ENCODE data around the gene STARD7.

STARD7 gene

DNA sequence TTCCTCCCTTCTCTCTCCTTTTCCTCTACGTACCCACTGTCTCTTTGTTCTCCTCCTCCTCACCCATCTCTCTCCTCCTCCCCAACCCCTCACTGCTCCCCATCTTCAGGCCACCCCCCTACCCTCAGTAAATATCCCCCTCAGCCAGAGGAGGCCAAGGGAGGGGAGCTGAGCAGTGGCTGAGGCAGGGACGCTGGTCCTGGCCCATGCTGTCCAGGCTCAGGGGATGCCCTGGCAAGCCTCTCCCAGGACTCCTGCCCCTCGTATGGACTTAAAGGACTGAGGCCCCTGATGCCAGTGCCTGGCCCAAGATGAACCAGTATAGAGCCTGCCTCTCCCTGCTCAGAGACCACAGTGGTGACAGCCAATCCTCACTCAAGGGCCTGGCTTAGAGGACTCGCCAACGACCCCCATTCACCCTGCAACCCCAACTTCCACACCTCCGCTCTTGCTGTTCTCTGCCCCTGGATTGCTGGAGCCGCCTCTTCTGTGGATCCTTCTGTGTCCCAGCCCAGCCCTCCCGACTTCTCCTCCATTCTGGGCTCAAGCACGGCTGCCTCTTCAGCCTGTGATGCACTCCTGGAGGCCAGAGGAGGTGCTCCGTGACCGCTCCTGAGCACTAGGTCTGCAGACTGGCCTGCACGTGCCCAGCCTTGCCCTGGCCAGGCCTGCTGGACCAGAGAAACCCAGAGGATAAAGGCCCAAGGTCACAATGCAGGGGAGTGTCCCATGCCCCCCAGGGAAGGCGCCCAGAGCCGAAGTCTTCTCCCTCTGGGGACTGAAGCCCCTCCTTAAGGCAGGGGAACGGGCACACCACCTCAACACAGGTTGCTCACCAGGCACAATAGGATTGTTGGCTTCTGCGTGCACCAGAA is 53.9 kb downstream of the STARD7 start:
- ATAC-seq (no peak), DNase-seq (ENCODE audit: low spot score in 2 of 2) (no peak)
- Mint-ChIP-seq H3K27ac (peak overlapping the region; percentile 96), H3K4me1 (peaks cover 93% of the 10 kb centered on the region), H3K4me3 (no peak overlapping the region), H3K9me3 (no peaks in the 10 kb centered on the region), H3K36me3 (peaks cover 14% of the 10 kb centered on the region)

DNA sequence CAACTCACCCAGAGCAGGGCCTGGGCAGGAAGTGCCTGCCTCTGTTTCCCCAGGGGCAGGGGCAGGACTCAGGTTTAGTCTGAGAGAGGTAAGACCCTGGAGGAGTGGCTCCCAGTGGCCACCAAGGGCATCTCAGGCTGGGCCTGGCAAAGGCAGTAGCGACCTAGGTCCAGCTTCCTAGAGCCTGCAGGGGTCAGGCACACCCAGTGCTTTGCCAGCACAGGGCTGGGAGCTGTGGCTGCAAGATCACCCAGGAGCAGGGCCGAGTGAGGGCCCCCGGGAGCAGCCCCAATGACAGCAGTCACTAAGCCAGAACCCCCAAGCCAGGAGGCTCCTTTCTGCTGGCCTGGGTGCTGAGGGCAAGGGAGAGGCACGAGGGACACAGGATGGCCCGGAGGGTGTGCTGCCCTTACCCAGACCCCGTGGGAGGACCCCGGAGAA is 54.6 kb downstream of the STARD7 start:
- H3K9me3 Mint-ChIP-seq: no peaks in the 10 kb centered on the region
- DNase-seq (ENCODE audit: low spot score in 2 of 2): no peak
- H3K36me3 Mint-ChIP-seq: peaks cover 9% of the 10 kb centered on the region
- H3K4me3 Mint-ChIP-seq: no peak overlapping the region
- ATAC-seq: no peak
- H3K27ac Mint-ChIP-seq: peak overlapping the region; percentile 80
- H3K4me1 Mint-ChIP-seq: peaks cover 88% of the 10 kb centered on the region

DNA sequence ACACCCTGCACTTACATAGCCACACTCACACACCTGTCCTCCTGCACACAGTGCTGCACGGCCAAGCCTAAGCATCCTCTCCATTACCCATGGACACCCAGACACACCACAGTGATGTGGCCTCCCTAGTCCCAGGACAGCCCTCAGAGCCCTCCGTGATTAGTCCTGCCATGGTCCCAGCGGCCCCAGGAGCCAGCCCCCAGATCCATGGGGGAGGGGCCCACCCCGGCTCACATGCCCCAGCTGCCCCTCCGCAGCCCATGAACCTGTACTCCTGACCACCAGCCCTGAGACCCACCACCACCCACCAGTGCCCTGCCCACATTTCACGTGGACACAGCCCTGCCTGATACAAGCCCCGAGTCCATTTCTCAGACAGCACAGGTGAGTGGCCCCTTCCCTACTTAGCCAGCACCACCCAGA is 55.3 kb downstream of the STARD7 start:
- DNase-seq (ENCODE audit: low spot score in 2 of 2) (no peak), ATAC-seq (no peak)
- no peaks in the 10 kb centered on the region for H3K9me3 Mint-ChIP-seq
- peaks cover 13% of the 10 kb centered on the region for H3K36me3 Mint-ChIP-seq
- H3K27ac Mint-ChIP-seq: peak overlapping the region; percentile 80
- peaks cover 88% of the 10 kb centered on the region for H3K4me1 Mint-ChIP-seq
- no peak overlapping the region for H3K4me3 Mint-ChIP-seq

DNA sequence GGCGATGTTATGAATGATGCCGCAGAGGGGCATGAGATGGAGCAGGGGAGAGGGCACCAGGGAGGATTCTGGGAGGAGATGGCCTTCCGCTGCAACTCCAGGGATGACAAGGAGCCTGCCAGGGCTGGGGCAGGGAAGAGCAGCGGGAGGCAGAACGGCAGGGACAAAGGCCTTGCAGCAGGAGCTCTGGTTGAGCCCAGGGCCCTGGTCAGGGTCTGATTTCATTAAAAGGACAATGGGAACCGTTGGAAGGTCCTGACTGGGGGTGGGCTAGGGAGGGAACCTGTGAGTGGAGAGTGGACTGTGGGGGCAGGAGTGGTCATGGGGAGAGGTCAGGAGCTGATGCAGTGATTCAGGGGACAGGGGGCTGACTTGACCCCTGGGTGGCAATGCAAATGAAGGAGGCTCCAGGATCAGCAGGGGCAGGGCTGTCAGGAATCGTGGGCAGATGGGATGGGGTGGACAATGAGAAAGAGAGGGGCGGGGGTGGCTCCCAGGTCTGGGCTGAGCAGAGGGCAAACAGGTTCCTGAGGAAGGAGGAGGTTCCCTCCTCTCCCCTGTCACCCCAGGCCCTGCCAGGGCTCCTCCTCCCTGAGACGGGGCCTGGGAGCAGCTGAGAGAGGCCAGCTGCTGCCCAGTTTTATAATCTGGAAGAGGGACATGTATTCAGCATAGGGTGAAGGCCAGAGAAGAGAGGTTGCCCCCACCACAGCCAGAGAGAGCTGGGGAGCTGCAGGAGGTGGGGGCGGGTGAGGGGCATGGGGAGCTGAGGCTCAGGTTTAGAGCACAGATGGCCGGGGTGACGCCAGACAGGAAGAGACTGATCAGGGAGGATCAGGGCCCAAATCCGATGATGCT is 56.1 kb downstream of the STARD7 start:
- no peaks in the 10 kb centered on the region for H3K9me3 Mint-ChIP-seq
- ATAC-seq (no peak), DNase-seq (ENCODE audit: low spot score in 2 of 2) (no peak)
- H3K36me3 Mint-ChIP-seq: peaks cover 9% of the 10 kb centered on the region
- H3K4me1 Mint-ChIP-seq: peaks cover 88% of the 10 kb centered on the region
- H3K27ac Mint-ChIP-seq: peak overlapping the region; percentile 80
- H3K4me3 Mint-ChIP-seq: no peak overlapping the region

DNA sequence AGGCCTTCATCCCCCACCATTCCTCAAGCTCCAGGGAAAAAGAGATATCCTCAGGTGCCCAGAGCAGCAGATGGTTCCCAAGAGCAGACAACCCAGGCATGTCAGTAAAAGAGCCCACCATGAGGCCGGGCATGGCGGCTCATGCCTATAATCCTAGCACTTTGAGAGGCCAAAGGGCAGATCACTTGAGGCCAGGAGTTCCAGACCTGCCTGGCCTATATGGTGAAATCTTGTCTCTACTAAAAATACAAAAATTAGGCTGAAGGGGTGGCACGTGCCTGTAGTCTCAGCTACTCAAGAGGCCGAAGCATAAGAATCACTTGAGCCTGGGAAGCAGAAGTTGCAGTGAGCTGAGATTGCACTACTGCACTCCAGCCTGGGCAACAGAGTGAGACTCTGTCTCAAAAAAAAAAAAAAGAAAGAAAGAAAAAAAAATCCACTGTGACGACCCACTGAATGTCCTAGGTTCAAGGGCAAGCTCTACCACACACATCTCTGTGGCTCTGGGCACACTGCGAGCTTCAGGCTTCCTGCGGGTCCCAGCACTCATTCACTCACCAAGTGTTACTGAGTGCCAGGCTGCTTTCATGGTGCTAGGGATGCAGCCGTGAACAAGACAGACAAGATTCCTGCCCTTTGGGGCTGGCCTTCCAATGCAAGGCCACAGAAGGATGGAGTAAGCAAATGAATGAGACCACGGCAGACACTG is 56.9 kb downstream of the STARD7 start:
- DNase-seq (ENCODE audit: low spot score in 2 of 2): no peak
- no peak for ATAC-seq
- Mint-ChIP-seq H3K4me3 (no peak overlapping the region), H3K9me3 (no peaks in the 10 kb centered on the region), H3K36me3 (peaks cover 9% of the 10 kb centered on the region), H3K4me1 (peaks cover 88% of the 10 kb centered on the region), H3K27ac (peak overlapping the region; percentile 84)

DNA sequence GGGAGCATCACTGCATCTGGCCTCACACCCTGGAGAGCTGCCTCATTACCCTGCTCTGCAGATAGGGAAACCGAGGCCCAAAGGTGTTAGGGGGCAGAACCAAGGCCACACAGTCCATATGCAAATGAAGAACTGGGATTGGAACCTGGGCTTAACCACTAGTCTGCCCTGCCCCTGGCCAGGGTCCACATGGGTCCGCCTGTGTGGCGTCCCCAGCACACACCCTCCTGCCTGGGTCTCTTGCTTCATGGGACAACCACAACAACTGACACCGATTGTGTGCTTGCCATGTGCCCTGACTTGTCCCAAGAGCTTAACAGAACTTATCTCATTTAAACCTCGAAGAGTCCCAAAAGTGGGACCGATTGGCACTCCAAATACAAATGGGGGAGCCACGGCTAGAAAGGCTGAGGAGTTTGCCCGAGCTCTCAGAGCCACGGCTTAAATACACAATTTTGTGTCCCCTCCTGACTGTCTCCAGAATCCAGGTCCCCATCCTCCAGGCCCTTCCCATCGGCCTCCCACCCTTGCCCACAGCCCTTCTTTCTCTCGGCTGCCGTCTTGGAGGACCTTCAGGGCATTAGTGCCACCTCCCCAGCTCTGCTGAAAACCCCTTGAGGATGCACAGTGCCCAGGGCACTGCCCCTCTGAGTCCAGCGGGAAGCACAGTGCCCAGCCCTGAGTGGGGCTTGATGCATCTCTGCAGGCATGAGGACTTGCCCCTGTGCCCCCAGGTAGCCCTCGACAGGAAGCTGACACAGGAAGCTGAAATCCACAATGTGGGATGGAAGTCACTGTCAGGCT is 57.6 kb downstream of the STARD7 start:
- Mint-ChIP-seq H3K4me3 (no peak overlapping the region), H3K4me1 (peaks cover 88% of the 10 kb centered on the region), H3K27ac (peak overlapping the region; percentile 84), H3K9me3 (no peaks in the 10 kb centered on the region), H3K36me3 (peaks cover 16% of the 10 kb centered on the region)
- DNase-seq (ENCODE audit: low spot score in 2 of 2) (no peak), ATAC-seq (no peak)

DNA sequence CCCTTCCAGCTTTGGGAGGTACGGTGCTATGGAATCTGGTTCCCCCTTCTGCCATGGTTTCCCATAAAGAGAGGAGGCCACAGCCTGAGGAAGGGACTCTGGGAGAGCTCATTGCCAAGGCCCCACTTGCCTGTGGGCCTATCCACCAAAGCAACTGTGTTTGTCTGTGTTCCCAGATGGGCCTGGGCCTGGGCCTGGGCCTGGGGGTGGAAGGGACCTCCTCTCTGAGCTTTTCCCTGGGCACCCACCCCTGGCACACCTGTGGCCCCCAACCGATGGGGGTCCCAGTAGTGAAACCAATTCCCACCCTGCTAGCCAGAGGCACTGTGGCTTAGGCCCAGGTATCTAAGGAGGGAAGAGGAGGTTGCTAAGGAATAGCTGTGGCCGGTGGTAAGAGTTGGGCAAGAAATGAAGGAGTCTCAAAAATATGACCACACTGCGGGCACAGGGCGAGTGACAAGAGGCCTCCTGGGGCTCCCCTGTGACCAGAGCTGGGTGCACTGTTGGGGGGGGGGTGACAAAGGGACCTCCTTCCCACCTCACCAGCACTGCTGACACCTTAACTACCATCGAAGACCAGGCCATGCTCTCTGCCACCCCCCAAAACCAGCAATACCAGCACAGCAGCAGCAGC is 58.5 kb downstream of the STARD7 start:
- DNase-seq (ENCODE audit: low spot score in 2 of 2) (no peak), ATAC-seq (no peak)
- H3K4me1 Mint-ChIP-seq: peaks cover 85% of the 10 kb centered on the region
- no peak overlapping the region for H3K4me3 Mint-ChIP-seq
- no peaks in the 10 kb centered on the region for H3K9me3 Mint-ChIP-seq
- H3K27ac Mint-ChIP-seq: peak overlapping the region; percentile 84
- peaks cover 25% of the 10 kb centered on the region for H3K36me3 Mint-ChIP-seq

DNA sequence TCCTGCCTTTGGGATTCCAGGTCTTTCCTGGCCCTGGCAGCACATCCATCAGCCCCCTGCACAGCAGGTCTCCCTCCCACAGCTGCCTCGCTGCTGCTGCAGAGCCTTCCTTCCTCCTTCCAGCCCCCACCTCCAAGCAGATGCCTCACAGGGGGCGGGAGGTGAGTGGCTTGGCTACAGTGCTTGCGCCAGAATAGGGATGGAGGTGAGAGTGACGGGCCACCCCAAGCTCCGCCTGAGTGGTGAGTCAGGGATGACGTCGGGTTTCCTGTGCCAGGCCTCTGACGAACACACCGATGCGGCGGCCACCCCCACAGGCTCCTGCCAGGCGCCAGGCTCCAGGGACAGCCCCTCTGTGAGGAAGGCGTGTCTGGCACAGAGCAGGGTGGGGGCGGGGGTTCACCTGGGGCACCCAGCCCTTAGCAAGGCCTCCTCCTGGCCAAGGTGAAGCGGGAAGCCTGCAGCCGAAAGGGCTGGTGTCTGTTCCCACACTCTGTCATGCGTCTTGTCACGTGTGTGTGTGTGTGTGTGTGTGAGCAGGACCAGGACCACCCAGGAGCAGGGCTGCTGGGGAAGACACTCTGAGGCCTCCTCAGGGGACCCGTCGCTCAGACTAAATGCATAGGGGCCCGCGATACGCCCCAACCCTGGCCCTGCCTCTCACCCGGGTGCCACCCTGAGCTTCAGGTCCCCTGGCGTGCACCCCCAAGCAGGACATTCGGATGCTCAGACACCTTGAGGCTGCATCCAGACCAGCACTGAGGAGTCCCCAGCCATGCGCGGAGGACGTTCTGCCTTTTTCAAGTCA is 60.0 kb downstream of the STARD7 start:
- peak; percentile 77 for ATAC-seq
- DNase-seq (ENCODE audit: low spot score in 2 of 2): peak; percentile 83 to 95
- peaks cover 81% of the 10 kb centered on the region for H3K4me1 Mint-ChIP-seq
- H3K9me3 Mint-ChIP-seq: no peaks in the 10 kb centered on the region
- H3K36me3 Mint-ChIP-seq: peaks cover 40% of the 10 kb centered on the region
- H3K27ac Mint-ChIP-seq: peak overlapping the region; percentile 97
- peak overlapping the region; percentile 94 for H3K4me3 Mint-ChIP-seq

DNA sequence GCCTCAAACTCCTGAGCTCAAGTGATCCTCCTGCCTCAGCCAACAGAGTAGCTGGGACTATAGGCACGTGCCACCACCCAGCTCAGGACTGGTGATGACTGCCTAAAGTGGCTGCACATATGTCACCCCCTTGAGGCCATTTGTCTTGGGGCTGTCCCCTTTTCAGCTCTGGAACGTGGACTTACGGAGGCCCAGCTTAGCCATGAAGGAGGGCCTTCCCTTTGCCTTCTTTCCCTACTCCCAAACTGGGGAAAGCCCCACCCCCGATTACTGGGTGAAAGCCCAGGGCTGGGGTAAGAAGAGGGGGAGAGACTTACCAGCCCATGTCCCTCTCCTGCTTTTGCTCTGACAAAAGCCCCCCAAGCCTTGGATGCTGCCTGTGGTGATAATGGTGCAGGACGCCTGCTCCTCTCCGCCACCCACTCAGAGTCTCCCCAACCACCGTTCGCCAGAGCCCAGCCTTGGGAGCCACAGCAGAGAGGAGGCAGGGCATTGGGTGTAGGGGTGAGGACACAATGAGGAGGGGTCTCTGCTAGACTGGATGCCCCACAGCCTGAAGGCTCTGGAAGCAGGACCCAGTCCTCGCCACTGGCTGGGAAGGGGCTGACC is 60.9 kb downstream of the STARD7 start:
- Mint-ChIP-seq H3K27ac (peak overlapping the region; percentile 97), H3K9me3 (no peaks in the 10 kb centered on the region), H3K4me1 (peaks cover 79% of the 10 kb centered on the region), H3K36me3 (peaks cover 49% of the 10 kb centered on the region), H3K4me3 (peak overlapping the region; percentile 94)
- no peak for ATAC-seq
- DNase-seq (ENCODE audit: low spot score in 2 of 2): no peak

DNA sequence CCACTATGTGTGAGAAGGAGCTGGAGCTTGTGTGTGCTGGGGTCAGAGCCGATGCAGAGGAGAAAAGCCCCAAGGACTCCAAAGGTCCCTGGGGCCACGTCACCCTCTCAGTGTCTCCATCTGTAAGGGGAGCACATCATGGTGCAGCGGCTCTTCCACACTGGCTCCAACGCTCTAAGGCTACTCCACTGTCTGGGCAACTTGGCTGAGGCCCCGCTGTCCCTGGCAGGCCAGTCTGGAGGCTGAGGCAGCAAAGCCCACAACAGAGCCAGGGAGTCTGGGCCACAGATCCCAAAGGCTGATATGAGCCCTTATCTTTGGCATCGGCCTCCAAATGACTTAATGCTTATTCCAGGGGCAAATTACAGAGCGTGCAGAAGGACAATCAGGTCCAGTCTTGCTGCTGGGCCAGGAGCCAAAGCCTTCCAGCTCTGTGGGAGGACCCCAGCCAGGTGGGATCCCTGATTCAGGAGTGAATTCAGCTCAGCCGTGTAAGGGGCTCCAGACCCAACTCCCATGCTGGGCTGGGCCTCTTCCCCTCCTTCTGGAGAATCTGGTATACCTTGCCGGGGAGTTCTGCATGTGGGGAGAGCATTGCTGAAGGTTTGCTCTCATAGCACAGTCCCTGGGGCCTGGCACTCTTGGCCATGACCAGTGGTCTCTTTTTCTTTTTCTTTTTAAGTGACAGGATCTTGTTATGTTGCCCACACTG is 61.6 kb downstream of the STARD7 start:
- Mint-ChIP-seq H3K36me3 (peaks cover 56% of the 10 kb centered on the region), H3K9me3 (no peaks in the 10 kb centered on the region), H3K4me1 (peaks cover 79% of the 10 kb centered on the region), H3K27ac (peak overlapping the region; percentile 97), H3K4me3 (peak overlapping the region; percentile 94)
- DNase-seq (ENCODE audit: low spot score in 2 of 2) (no peak), ATAC-seq (no peak)

DNA sequence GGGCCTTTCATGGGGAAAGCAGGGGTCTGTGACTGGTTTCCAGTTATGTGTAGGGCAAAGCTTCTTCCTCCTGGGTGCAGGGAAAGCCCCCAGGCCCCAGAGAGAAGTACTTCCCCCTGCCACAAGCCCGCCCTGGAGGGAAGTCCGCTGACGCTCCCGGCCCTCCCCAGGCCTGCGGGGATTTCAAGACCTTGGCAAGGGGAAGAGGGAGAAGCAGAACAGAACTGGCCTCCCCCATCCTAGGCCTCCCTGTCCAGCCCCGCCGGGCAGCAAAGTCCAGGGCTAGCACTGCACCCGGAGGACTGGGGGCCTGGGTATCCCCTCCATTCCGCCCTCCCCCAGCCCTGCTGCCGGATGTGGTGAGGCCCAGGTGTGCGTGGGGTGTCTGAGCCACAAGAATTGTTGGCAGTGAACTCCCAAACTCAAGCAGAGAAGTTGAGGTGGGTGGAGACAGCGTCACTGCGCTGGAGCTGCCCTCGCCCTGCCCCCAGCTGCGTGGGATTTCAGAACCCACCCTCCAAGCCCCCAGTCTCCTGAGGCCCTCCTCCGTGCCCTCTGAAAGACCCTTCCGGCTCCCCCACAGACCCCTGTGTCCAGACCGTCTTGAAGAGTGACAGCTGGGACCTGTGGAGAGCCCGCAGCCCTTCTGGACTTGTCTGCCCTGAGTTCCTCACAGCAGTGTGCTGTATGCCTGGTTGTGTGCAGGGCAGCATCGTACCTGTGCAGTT is 62.3 kb downstream of the STARD7 start:
- peak overlapping the region; percentile 94 for H3K4me3 Mint-ChIP-seq
- no peaks in the 10 kb centered on the region for H3K9me3 Mint-ChIP-seq
- peak; percentile 50 for ATAC-seq
- DNase-seq (ENCODE audit: low spot score in 2 of 2): peak; percentile 71 to 93
- H3K27ac Mint-ChIP-seq: peak overlapping the region; percentile 97
- H3K4me1 Mint-ChIP-seq: peaks cover 78% of the 10 kb centered on the region
- H3K36me3 Mint-ChIP-seq: peaks cover 63% of the 10 kb centered on the region

DNA sequence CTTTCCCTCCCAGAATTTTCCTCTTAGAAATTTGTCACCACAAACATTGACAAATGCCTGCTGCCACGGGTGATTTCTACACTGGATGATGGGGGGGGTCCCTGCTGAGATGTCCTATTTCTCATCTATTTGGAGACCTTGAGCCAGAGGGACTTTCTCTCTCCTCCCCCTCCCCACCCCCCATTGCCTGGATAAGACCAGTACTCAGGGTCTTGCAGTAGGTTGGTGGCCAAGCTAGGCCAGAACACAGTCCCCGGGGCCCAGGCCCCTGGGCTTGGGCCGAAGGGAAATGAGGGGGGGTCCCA is 62.8 kb downstream of the STARD7 start:
- no peak for DNase-seq (ENCODE audit: low spot score in 2 of 2)
- peaks cover 78% of the 10 kb centered on the region for H3K4me1 Mint-ChIP-seq
- H3K9me3 Mint-ChIP-seq: no peaks in the 10 kb centered on the region
- peaks cover 68% of the 10 kb centered on the region for H3K36me3 Mint-ChIP-seq
- ATAC-seq: peak; percentile 0
- peak overlapping the region; percentile 97 for H3K27ac Mint-ChIP-seq
- peak overlapping the region; percentile 94 for H3K4me3 Mint-ChIP-seq
